Fibroblast of lung (primary cell): ENCODE results near the gene MAGEA9B.
"Not testable (repeated sequence)": the region's sequence is repeated elsewhere in the genome, so short reads cannot be mapped to it uniquely, and the experiment has no call there.

ENCODE experiments used
- CTCF ChIP-seq, 2 donors: IDR thresholded peaks in 1 of 2; conservative IDR thresholded peaks in 1 of 2; 1 replicate in 1 of 2; 2 replicates in 1 of 2; pipeline ENCODE4 v1.5.1; 2011 to 2012; ENCODE audit warnings: low read length in 2 of 2, control low read depth in 1 of 2, inconsistent platforms in 1 of 2, low read depth in 1 of 2, mild to moderate bottlenecking in 1 of 2
- EZH2 ChIP-seq: IDR thresholded peaks from 2 replicates; pipeline ENCODE4 v1.5.1; 2012; ENCODE audit warnings: low read length, control low read depth, mild to moderate bottlenecking; ENCODE audit errors: missing control alignments

GRCh38 chrX:149547782-149548181 lies 39.5 kb downstream of the MAGEA9B start:
- TF ChIP-seq CTCF (conservative IDR thresholded peaks at IDR 0.05 in 1 of 2, IDR thresholded peaks at IDR 0.05 in 1 of 2; ENCODE audit: low read depth in 1 of 2, low read length in 2 of 2); EZH2: not testable (repeated sequence)
